Colonic mucosa (tissue), 4 donors: Measurements from ENCODE around the gene OSTC. TPM values are rescaled to one million over a fixed set of nuclear protein-coding genes. Genes with fewer than 3 reads are reported as not detected.
A peak's percentile ranks its signal among the peaks of the same experiment; 100 is the strongest.

Source experiments
- DNase-seq: peaks from one replicate; pipeline ENCODE4 v3.0.0-alpha.2; 2020
- H3K27ac ChIP-seq: fragments of 200-600 bp; one replicate; pipeline ENCODE4 v1.8.0; 2021
- H3K27me3 ChIP-seq: fragments of 200-600 bp; one replicate; pipeline ENCODE4 v1.8.0; 2021
- H3K36me3 ChIP-seq: fragments of 200-600 bp; one replicate; pipeline ENCODE4 v1.8.0; 2021
- H3K4me1 ChIP-seq: fragments of 200-600 bp; one replicate; pipeline ENCODE4 v1.8.0; 2021; ENCODE audit warnings: mild to moderate bottlenecking
- H3K4me3 ChIP-seq: fragments of 200-600 bp; one replicate; pipeline ENCODE4 v1.8.0; 2021
- H3K9ac ChIP-seq, 2 donors: one replicate each; pipeline ENCODE4 v1.7.0; 2013; ENCODE audit warnings: control low read depth in 2 of 2, low read depth in 2 of 2, low read length in 2 of 2
- H3K9me3 ChIP-seq: fragments of 200-600 bp; one replicate; pipeline ENCODE4 v1.8.0; 2021
- intact Hi-C: fragments of 100-400 bp; cut with DNase I; formaldehyde crosslinking; loops from one replicate; pipeline ENCODE4 v1.14.1; 2022
- total RNA-seq, 2 donors: library from RNA; stranded (reverse); fragmentation: NEBNext Ultra II Directional in 1 of 2; extraction: Animal tissue kit (Norgen Biotek cat#: 25700) in 1 of 2; gene quantifications; one replicate each; pipeline ENCODE4 v1.2.1, GENCODE V29; 2021
- TF ChIP-seq, protein P1 (sequence below): fragments of 200-600 bp; IDR thresholded peaks from one replicate; pipeline ENCODE4 v1.8.0; 2022; ENCODE audit warnings: antibody characterized with exemption, mild to moderate bottlenecking
- donor health status: healthy.
- donor health status: DM: no; HTN: no; CAD: no.
- donor health status: DM: no; HTN: no; CAD: no.

OSTC gene
- total RNA-seq, 2 donors from 2014 or later, result 81.4 to 93.7 TPM

DNA sequence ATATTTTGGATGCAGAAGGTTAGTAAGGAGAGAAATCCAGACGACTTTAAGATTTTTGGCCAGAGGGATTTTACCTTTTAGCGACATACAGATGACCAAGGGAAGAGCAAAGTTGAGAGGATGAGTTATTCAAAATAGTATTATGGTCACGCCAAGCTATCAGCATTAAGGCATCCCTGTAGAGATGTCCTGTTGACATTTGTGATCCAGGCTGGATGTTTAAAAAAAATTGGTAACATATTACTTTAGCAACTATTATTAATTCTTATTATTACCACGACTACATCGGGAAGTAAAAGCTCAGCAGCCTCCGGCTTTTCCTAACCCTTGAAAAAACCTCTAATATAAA lies 562 bp upstream of the OSTC start:
- intact Hi-C loops, result no loop called here
- Histone ChIP-seq H3K9me3 (no peaks in the 10 kb centered on the region), H3K36me3 (no peaks in the 10 kb centered on the region), H3K27me3 (no peaks in the 10 kb centered on the region), H3K4me3 (peak overlapping the region; percentile 70), H3K4me1 (no peaks in the 10 kb centered on the region), H3K9ac (no peak overlapping the region), H3K27ac (no peak overlapping the region)
- DNase-seq, result no peak
- TF ChIP-seq, protein P1, sequence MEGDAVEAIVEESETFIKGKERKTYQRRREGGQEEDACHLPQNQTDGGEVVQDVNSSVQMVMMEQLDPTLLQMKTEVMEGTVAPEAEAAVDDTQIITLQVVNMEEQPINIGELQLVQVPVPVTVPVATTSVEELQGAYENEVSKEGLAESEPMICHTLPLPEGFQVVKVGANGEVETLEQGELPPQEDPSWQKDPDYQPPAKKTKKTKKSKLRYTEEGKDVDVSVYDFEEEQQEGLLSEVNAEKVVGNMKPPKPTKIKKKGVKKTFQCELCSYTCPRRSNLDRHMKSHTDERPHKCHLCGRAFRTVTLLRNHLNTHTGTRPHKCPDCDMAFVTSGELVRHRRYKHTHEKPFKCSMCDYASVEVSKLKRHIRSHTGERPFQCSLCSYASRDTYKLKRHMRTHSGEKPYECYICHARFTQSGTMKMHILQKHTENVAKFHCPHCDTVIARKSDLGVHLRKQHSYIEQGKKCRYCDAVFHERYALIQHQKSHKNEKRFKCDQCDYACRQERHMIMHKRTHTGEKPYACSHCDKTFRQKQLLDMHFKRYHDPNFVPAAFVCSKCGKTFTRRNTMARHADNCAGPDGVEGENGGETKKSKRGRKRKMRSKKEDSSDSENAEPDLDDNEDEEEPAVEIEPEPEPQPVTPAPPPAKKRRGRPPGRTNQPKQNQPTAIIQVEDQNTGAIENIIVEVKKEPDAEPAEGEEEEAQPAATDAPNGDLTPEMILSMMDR, result no peak

DNA sequence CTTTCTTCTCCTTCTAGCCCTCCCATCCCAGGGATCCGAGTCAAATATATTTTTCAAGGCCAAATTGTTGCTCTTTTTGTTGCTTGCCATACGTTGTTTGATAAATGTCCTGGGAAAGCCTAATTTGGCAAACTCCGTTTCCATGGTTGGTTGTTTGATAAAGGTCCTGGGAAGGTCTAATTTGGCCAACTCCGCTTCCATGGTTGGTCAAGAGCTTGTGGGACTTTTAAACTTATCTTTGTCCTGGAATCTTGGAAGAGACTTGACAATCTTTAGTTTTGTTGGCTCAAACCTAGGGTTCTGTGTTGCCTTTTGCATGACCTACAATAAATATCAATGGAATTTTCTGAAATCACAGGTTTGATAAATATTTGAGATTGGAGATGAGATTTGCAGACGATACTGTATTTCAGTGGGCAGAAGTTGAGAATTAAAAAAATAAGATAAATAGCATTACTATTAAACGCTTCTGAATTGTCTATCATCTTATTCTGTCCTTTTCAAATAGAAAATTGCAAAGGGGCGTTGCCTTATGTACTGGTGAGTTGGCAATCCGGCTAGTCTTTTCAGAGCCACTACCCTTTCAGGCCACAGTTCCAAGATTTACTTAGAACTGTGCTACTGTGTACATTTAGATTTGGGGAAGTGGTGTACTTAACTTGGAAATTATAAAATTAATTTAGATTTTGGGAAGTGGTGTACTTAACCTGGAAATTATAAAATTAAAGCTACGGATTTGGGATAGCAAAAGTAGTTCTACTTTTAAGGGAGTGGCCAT lies 804 bp downstream of the OSTC start:
- peak overlapping the region; percentile 77 to 89 for H3K9ac ChIP-seq
- H3K27ac ChIP-seq, result peak overlapping the region; percentile 80
- H3K27me3 ChIP-seq, result no peaks in the 10 kb centered on the region
- TF ChIP-seq, protein P1, result no peak
- no peak for DNase-seq
- intact Hi-C loops, result no loop called here
- H3K9me3 ChIP-seq, result no peaks in the 10 kb centered on the region
- H3K4me3 ChIP-seq, result peak overlapping the region; percentile 70
- no peaks in the 10 kb centered on the region for H3K36me3 ChIP-seq
- H3K4me1 ChIP-seq, result no peaks in the 10 kb centered on the region

DNA sequence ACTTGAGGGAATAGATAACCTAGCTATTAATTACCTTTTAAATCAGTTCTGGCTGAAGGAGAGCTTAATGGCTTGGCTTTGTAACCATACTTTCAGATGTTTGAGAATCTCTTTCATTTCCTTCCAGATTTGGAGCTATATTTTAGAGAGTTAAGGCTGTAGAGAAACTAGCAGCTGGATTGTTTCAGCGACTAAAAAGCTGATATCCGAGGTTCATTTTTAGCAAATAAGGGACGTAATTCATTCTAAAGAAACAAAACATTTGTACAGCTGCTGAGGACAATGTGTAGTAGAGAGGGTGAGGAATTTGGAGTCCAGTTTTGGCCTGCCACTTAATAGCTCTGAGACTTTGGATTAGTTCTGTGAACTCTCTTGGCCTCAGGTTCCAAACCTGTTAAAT lies 12.2 kb downstream of the OSTC start:
- Histone ChIP-seq H3K27me3 (no peaks in the 10 kb centered on the region), H3K9me3 (no peaks in the 10 kb centered on the region), H3K36me3 (no peaks in the 10 kb centered on the region), H3K9ac (no peak overlapping the region), H3K4me1 (no peaks in the 10 kb centered on the region), H3K4me3 (no peak overlapping the region), H3K27ac (no peak overlapping the region)
- TF ChIP-seq, protein P1, result no peak
- intact Hi-C loops, result no loop called here
- no peak for DNase-seq

DNA sequence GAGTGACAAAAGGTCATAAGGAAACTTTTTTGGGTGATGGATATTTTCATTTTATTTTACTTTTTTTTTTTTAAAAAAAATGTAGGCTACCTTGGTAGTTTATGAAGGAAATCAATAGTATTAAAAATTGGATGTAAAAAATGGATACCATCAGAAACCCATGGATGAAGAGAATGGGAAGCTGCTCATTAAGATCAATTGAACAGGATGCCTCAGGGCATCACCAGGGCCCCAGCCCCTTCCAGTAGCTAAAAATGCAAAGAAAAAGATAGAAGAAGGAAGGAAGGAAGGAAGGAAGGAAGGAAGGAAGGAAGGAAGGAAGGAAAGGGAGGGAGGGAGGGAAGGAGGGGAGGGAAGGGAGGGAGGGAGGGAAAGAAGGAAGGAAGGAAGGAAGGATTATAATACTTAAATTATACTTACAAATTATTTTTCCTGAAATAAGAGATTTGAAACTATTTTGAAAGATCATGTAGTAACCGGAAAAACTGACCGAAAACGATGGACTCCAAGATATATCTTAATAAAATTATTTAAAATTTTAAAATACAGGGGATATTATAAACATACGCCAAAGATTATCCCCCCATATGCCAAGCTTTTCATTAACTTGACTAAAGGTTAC lies 24.1 kb downstream of the OSTC start:
- Histone ChIP-seq H3K9ac (no peak overlapping the region), H3K27me3 (no peaks in the 10 kb centered on the region), H3K4me1 (no peaks in the 10 kb centered on the region), H3K36me3 (no peaks in the 10 kb centered on the region), H3K4me3 (no peak overlapping the region), H3K9me3 (no peaks in the 10 kb centered on the region), H3K27ac (no peak overlapping the region)
- DNase-seq, result no peak
- TF ChIP-seq, protein P1, result no peak
- intact Hi-C loops, result no loop called here

DNA sequence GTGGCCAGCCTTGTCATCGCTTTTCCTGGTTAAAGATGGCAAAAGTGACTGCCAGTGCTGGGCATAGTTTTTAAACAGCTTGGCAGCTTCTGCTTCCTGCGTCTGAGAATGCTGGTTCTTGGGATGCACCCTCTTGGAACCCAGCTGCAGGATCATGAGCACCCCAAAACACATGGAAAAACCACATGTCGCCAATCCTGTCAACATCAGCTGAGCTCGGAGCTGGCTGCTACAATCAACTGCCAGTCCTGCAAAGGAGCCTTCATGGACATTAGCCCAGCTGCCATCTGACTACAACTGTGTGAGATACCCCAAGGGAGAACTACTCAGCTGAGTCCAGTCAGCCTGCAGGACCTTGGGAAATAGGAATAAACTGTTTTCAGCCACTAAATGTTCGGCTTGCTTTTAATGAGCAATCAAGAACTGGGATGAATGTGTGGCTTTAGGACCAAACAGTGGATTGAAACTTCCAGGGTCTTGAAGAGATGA lies 31.0 kb downstream of the OSTC start:
- Histone ChIP-seq H3K9ac (no peak overlapping the region), H3K36me3 (no peaks in the 10 kb centered on the region), H3K27ac (no peak overlapping the region), H3K27me3 (no peaks in the 10 kb centered on the region), H3K9me3 (no peaks in the 10 kb centered on the region), H3K4me1 (no peaks in the 10 kb centered on the region), H3K4me3 (no peak overlapping the region)
- TF ChIP-seq, protein P1, result no peak
- intact Hi-C loops, result loop anchor here (10.0 kb wide), 1 partner anchor 723 kb away; no protein-coding TSS in a partner anchor
- no peak for DNase-seq
